ENCODE results near the gene STON1. TPM values are rescaled to one million over a fixed set of nuclear protein-coding genes. Genes with fewer than 3 reads are reported as not detected.
A peak's percentile ranks its signal among the peaks of the same experiment; 100 is the strongest.

Gene STON1
- 1 to 10 TPM; 2.1 to 3.0 TPM for total RNA-seq

- ChIA-PET CTCF (no interaction called here), POLR2A (no interaction called here)
- Mint-ChIP-seq H3K9me3 (no peaks in the 10 kb centered on the region), H3K36me3 (ENCODE audit: low read depth) (peaks cover 6% of the 10 kb centered on the region), H3K4me3 (peak within 1 kb of the TSS; percentile 81), H3K27ac (no peak within 1 kb of the TSS), H3K4me1 (peaks cover 15% of the 10 kb centered on the region), H3K27me3 (peaks cover 4% of the 10 kb centered on the region)
- peak; percentile 26 for DNase-seq
Observed at GRCh38 chr2:48530033-48530811, at the start of gene STON1. Gene STON1 (plus strand): TSS chr2:48530154. CDS start chr2:48580634, 50,480 bp downstream.

GRCh38 chr2:48480526-48480925, 49.4 kb upstream of the STON1 start:
- ChIA-PET CTCF (no interaction called here), POLR2A (no interaction called here)
- no peaks in the 10 kb centered on the region for H3K27me3 Mint-ChIP-seq
- no peak for DNase-seq
- no peaks in the 10 kb centered on the region for H3K4me1 Mint-ChIP-seq
- H3K27ac Mint-ChIP-seq, result no peak overlapping the region
- H3K9me3 Mint-ChIP-seq, result no peaks in the 10 kb centered on the region
- no peak overlapping the region for H3K4me3 Mint-ChIP-seq
- peaks cover 57% of the 10 kb centered on the region for H3K36me3 Mint-ChIP-seq (ENCODE audit: low read depth)

- no peak overlapping the region for H3K4me3 Mint-ChIP-seq
- peaks cover 55% of the 10 kb centered on the region for H3K36me3 Mint-ChIP-seq (ENCODE audit: low read depth)
- no peaks in the 10 kb centered on the region for H3K9me3 Mint-ChIP-seq
- H3K4me1 Mint-ChIP-seq, result no peaks in the 10 kb centered on the region
- ChIA-PET CTCF (no interaction called here), POLR2A (interaction anchor here (1.6 kb wide), 1 partner anchor 40 kb away, joined by 3 read pairs; no protein-coding TSS in a partner anchor)
- DNase-seq, result no peak
- H3K27ac Mint-ChIP-seq, result no peak overlapping the region
- no peaks in the 10 kb centered on the region for H3K27me3 Mint-ChIP-seq
Observed at GRCh38 chr2:48482313-48482712, 47.6 kb upstream of the STON1 start.

GRCh38 chr2:48482769-48483168, 47.2 kb upstream of the STON1 start:
- ChIA-PET POLR2A (interaction anchor here (1.6 kb wide), 1 partner anchor 41 kb away, joined by 3 read pairs; no protein-coding TSS in a partner anchor), CTCF (no interaction called here)

GRCh38 chr2:48483506-48483905, 46.4 kb upstream of the STON1 start:
- DNase-seq, result no peak
- Mint-ChIP-seq H3K27ac (no peak overlapping the region), H3K27me3 (no peaks in the 10 kb centered on the region), H3K36me3 (ENCODE audit: low read depth) (peaks cover 53% of the 10 kb centered on the region), H3K4me1 (no peaks in the 10 kb centered on the region), H3K9me3 (no peaks in the 10 kb centered on the region), H3K4me3 (no peak overlapping the region)
- CTCF ChIA-PET, result no interaction called here
- POLR2A ChIA-PET, result no interaction called here

More at GRCh38 chr2:48482769-48483168, 47.2 kb upstream of the STON1 start:
- Mint-ChIP-seq H3K36me3 (ENCODE audit: low read depth) (peaks cover 55% of the 10 kb centered on the region), H3K27me3 (no peaks in the 10 kb centered on the region), H3K27ac (no peak overlapping the region), H3K9me3 (no peaks in the 10 kb centered on the region), H3K4me3 (no peak overlapping the region), H3K4me1 (no peaks in the 10 kb centered on the region)
- no peak for DNase-seq

GRCh38 chr2:48483916-48484315, 46.0 kb upstream of the STON1 start:
- Mint-ChIP-seq H3K36me3 (ENCODE audit: low read depth) (peaks cover 54% of the 10 kb centered on the region), H3K27me3 (no peaks in the 10 kb centered on the region), H3K9me3 (no peaks in the 10 kb centered on the region), H3K27ac (no peak overlapping the region), H3K4me3 (no peak overlapping the region), H3K4me1 (no peaks in the 10 kb centered on the region)
- ChIA-PET CTCF (no interaction called here), POLR2A (no interaction called here)
- no peak for DNase-seq

- ChIA-PET CTCF (no interaction called here), POLR2A (no interaction called here)
Observed at GRCh38 chr2:48488545-48488944, 41.4 kb upstream of the STON1 start.

GRCh38 chr2:48496849-48497248, 33.1 kb upstream of the STON1 start:
- H3K36me3 Mint-ChIP-seq (ENCODE audit: low read depth), result peaks cover 51% of the 10 kb centered on the region
- H3K4me3 Mint-ChIP-seq, result no peak overlapping the region
- ChIA-PET POLR2A (no interaction called here), CTCF (no interaction called here)
- DNase-seq, result no peak
- no peaks in the 10 kb centered on the region for H3K9me3 Mint-ChIP-seq
- H3K4me1 Mint-ChIP-seq, result no peaks in the 10 kb centered on the region
- no peak overlapping the region for H3K27ac Mint-ChIP-seq
- no peaks in the 10 kb centered on the region for H3K27me3 Mint-ChIP-seq

More at GRCh38 chr2:48488545-48488944, 41.4 kb upstream of the STON1 start:
- H3K36me3 Mint-ChIP-seq (ENCODE audit: low read depth), result peaks cover 40% of the 10 kb centered on the region
- H3K27me3 Mint-ChIP-seq, result no peaks in the 10 kb centered on the region
- no peaks in the 10 kb centered on the region for H3K4me1 Mint-ChIP-seq
- H3K27ac Mint-ChIP-seq, result no peak overlapping the region
- H3K4me3 Mint-ChIP-seq, result no peak overlapping the region
- no peak for DNase-seq
- no peaks in the 10 kb centered on the region for H3K9me3 Mint-ChIP-seq

- Mint-ChIP-seq H3K36me3 (ENCODE audit: low read depth) (peaks cover 50% of the 10 kb centered on the region), H3K9me3 (no peaks in the 10 kb centered on the region), H3K4me1 (peaks cover 15% of the 10 kb centered on the region), H3K4me3 (no peak overlapping the region), H3K27ac (no peak overlapping the region), H3K27me3 (no peaks in the 10 kb centered on the region)
- DNase-seq, result no peak
- CTCF ChIA-PET, result no interaction called here
- POLR2A ChIA-PET, result no interaction called here
Observed at GRCh38 chr2:48504647-48505327, 25.2 kb upstream of the STON1 start.

- no peak for DNase-seq
- CTCF ChIA-PET, result interaction anchor here (0.7 kb wide), 1 partner anchor 645 kb away, joined by 4 read pairs; no protein-coding TSS in a partner anchor
- no peak overlapping the region for H3K4me3 Mint-ChIP-seq
- no peaks in the 10 kb centered on the region for H3K27me3 Mint-ChIP-seq
- POLR2A ChIA-PET, result no interaction called here
- no peak overlapping the region for H3K27ac Mint-ChIP-seq
- peaks cover 55% of the 10 kb centered on the region for H3K36me3 Mint-ChIP-seq (ENCODE audit: low read depth)
- no peaks in the 10 kb centered on the region for H3K9me3 Mint-ChIP-seq
- peaks cover 22% of the 10 kb centered on the region for H3K4me1 Mint-ChIP-seq
Observed at GRCh38 chr2:48507111-48507510, 22.8 kb upstream of the STON1 start.

GRCh38 chr2:48508461-48509124, 21.4 kb upstream of the STON1 start:
- no peaks in the 10 kb centered on the region for H3K9me3 Mint-ChIP-seq
- POLR2A ChIA-PET, result no interaction called here
- H3K27me3 Mint-ChIP-seq, result no peaks in the 10 kb centered on the region
- H3K27ac Mint-ChIP-seq, result peak overlapping the region; percentile 80
- peaks cover 22% of the 10 kb centered on the region for H3K4me1 Mint-ChIP-seq
- DNase-seq, result no peak
- CTCF ChIA-PET, result no interaction called here
- H3K4me3 Mint-ChIP-seq, result no peak overlapping the region
- peaks cover 65% of the 10 kb centered on the region for H3K36me3 Mint-ChIP-seq (ENCODE audit: low read depth)

- DNase-seq, result no peak
- no peaks in the 10 kb centered on the region for H3K27me3 Mint-ChIP-seq
- POLR2A ChIA-PET, result no interaction called here
Observed at GRCh38 chr2:48510329-48510728, 19.6 kb upstream of the STON1 start.

GRCh38 chr2:48511849-48512470, 18.0 kb upstream of the STON1 start:
- Mint-ChIP-seq H3K4me3 (no peak overlapping the region), H3K27ac (no peak overlapping the region), H3K36me3 (ENCODE audit: low read depth) (peaks cover 75% of the 10 kb centered on the region), H3K27me3 (no peaks in the 10 kb centered on the region), H3K9me3 (no peaks in the 10 kb centered on the region), H3K4me1 (peaks cover 22% of the 10 kb centered on the region)
- DNase-seq, result no peak
- ChIA-PET CTCF (no interaction called here), POLR2A (interaction anchor here (0.6 kb wide), 1 partner anchor 32 kb away, joined by 3 read pairs; no protein-coding TSS in a partner anchor)

More at GRCh38 chr2:48510329-48510728, 19.6 kb upstream of the STON1 start:
- Mint-ChIP-seq H3K36me3 (ENCODE audit: low read depth) (peaks cover 69% of the 10 kb centered on the region), H3K9me3 (no peaks in the 10 kb centered on the region), H3K27ac (peak overlapping the region; percentile 43), H3K4me3 (no peak overlapping the region), H3K4me1 (peaks cover 22% of the 10 kb centered on the region)
- CTCF ChIA-PET, result no interaction called here
